ENCODE data around the gene TUBGCP6. TPM values are rescaled to one million over a fixed set of nuclear protein-coding genes. Genes with fewer than 3 reads are reported as not detected.

The TUBGCP6 gene
- total RNA-seq, 2 donors from 2014 or later = 56.3 to 117 TPM

- H3K27me3 ChIP-seq (replicated peaks; ENCODE audit: insufficient read depth) = no peaks in the 10 kb centered on the region
- TF ChIP-seq CTCF (IDR thresholded peaks at IDR 0.05) (no peak), POLR2AphosphoS5 (IDR thresholded peaks at IDR 0.05) (no peak), POLR2A (IDR thresholded peaks at IDR 0.05) (no peak)
- intact Hi-C loops (cut with DNase I) = no loop called here
- H3K9me3 ChIP-seq = no peaks in the 10 kb centered on the region
- peak overlapping the region; percentile 42 to 51 for H3K27ac ChIP-seq
- DNase-seq (ENCODE audit: low spot score) = no peak
- H3K36me3 ChIP-seq = no peaks in the 10 kb centered on the region
- H3K4me1 ChIP-seq (replicated peaks) = peaks cover 4% of the 10 kb centered on the region
- H3K4me3 ChIP-seq = peak overlapping the region; percentile 43 to 49
- WGBS = 2% methylated on average over 20 of the region's 92 CpGs
Observed at GRCh38 chr22:50260801-50261614, 16.2 kb upstream of the TUBGCP6 start.

GRCh38 chr22:50260434-50260800 is 15.6 kb upstream of the TUBGCP6 start:
- no peaks in the 10 kb centered on the region for H3K9me3 ChIP-seq
- WGBS = 35% methylated on average over 11 of the region's 11 CpGs
- peaks cover 4% of the 10 kb centered on the region for H3K4me1 ChIP-seq (replicated peaks)
- intact Hi-C loops (cut with DNase I) = no loop called here
- no peaks in the 10 kb centered on the region for H3K27me3 ChIP-seq (replicated peaks; ENCODE audit: insufficient read depth)
- H3K27ac ChIP-seq = no peak overlapping the region
- H3K4me3 ChIP-seq = peak overlapping the region; percentile 43 to 49
- no peaks in the 10 kb centered on the region for H3K36me3 ChIP-seq
- TF ChIP-seq POLR2A (IDR thresholded peaks at IDR 0.05) (no peak), CTCF (IDR thresholded peaks at IDR 0.05) (no peak), POLR2AphosphoS5 (IDR thresholded peaks at IDR 0.05) (no peak)
- DNase-seq (ENCODE audit: low spot score) = no peak

DNA sequence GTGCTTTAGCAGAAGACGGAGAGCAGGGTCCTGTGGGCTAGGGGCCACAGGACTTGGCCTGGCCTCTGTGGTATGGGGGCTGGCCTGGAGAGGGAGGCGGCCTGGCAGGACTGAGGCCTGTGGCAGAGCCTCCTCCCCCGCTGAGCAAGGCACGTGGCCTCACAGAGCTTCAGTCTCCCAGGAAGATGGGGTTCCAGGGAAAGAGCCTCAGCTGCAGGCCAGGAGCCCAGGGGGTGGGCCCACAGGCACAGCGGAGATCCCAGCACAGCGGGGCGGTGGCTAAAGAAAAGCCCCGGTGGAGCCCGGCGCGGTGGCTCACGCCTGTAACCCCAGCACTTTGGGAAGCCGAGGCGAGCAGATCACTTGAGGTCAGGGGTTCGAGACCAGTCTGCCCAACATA is 14.5 kb upstream of the TUBGCP6 start:
- Histone ChIP-seq H3K36me3 (no peaks in the 10 kb centered on the region), H3K4me3 (no peak overlapping the region), H3K9me3 (no peaks in the 10 kb centered on the region), H3K27ac (no peak overlapping the region), H3K27me3 (replicated peaks; ENCODE audit: insufficient read depth) (no peaks in the 10 kb centered on the region), H3K4me1 (replicated peaks) (peaks cover 4% of the 10 kb centered on the region)
- WGBS = 90% methylated on average over 15 of the region's 15 CpGs
- TF ChIP-seq CTCF (IDR thresholded peaks at IDR 0.05) = no peak
- no peak for TF ChIP-seq POLR2AphosphoS5 (IDR thresholded peaks at IDR 0.05)
- TF ChIP-seq POLR2A (IDR thresholded peaks at IDR 0.05) = no peak
- intact Hi-C loops (cut with DNase I) = no loop called here
- no peak for DNase-seq (ENCODE audit: low spot score)

DNA sequence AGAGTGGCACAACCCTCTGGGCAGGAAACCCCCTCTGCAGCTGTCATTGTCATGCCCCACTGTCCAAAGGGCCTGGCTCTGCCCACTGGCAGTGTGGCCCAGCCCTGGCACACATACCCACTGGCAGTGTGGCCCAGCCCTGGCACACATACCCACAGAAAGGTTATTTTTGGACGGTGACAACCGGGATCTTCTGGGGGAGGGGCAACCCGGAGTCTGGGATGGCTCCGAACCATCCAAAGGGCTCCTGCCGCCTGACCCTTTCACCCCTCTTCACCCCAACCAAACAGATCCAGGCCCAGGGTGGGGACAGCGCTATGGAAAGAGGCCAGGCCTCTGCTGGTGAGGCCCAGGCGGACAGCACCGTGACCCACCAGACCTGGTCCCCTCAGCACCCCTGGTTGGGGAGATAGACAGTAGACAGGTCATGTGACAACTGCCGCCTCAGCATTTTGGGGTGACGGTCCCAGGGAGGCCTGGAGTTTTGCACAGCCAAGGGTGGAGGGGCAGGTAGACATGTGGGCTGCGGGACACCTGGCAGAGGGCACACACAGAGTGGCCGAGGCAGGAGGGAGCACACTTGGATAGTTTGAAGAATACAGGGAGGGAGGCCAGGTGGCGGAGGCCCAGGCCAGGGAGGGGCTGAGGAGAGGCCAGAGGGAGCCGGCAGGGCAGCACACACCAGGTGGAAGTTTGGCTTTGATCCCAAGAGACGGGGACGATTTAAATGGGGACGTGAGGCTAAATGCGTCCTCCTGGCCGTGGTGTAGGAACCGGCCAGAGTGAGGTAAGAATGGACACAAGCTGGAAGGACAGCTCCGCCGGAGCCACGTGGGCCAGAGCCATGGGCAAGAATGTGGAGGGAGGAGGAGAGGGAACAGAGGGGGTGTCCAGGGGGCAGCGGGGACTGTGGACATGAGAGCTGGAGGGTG is 13.8 kb upstream of the TUBGCP6 start:
- intact Hi-C loops (cut with DNase I) = no loop called here
- H3K4me1 ChIP-seq (replicated peaks) = peaks cover 4% of the 10 kb centered on the region
- 80% methylated on average over 24 of the region's 24 CpGs for WGBS
- TF ChIP-seq POLR2A (IDR thresholded peaks at IDR 0.05) (no peak), CTCF (IDR thresholded peaks at IDR 0.05) (no peak), POLR2AphosphoS5 (IDR thresholded peaks at IDR 0.05) (no peak)
- H3K27me3 ChIP-seq (replicated peaks; ENCODE audit: insufficient read depth) = no peaks in the 10 kb centered on the region
- no peak overlapping the region for H3K27ac ChIP-seq
- H3K9me3 ChIP-seq = no peaks in the 10 kb centered on the region
- H3K36me3 ChIP-seq = no peaks in the 10 kb centered on the region
- no peak for DNase-seq (ENCODE audit: low spot score)
- no peak overlapping the region for H3K4me3 ChIP-seq

All from prostate gland (tissue), 2 donors.